Measurements from ENCODE around the gene BICD1. TPM values are rescaled to one million over a fixed set of nuclear protein-coding genes. Genes with fewer than 3 reads are reported as not detected.

BICD1 gene
- polyA plus RNA-seq, 1 of the 3 experiments (the other 2 are of a cell fraction) = 12.1 TPM

- TF ChIP-seq RFX5 (IDR thresholded peaks at IDR 0.05; ENCODE audit: low read length) = no peak
- no peak for TF ChIP-seq REST (IDR thresholded peaks at IDR 0.05; ENCODE audit: low read depth, low read length)
- no peak for TF ChIP-seq POLR2AphosphoS5 (IDR thresholded peaks at IDR 0.05; ENCODE audit: low read depth, low read length)
- TF ChIP-seq ELF1 (IDR thresholded peaks at IDR 0.05) = no peak
- TF ChIP-seq GATA2 (CRISPR knock-in tag; IDR thresholded peaks at IDR 0.05) = no peak
- no peak for TF ChIP-seq TEAD4 (IDR thresholded peaks at IDR 0.05; ENCODE audit: borderline replicate concordance, insufficient read depth)
- TF ChIP-seq GABPA (IDR thresholded peaks at IDR 0.05; ENCODE audit: low read depth) = no peak
- no peak for TF ChIP-seq NRF1 (IDR thresholded peaks at IDR 0.05; ENCODE audit: low read depth, low read length)
- TF ChIP-seq RAD21 (IDR thresholded peaks at IDR 0.05; ENCODE audit: low read length) = no peak
- TF ChIP-seq ZBTB33 (IDR thresholded peaks at IDR 0.05; ENCODE audit: borderline replicate concordance, low read depth) = no peak
- TF ChIP-seq FOSL2 (IDR thresholded peaks at IDR 0.05; ENCODE audit: borderline replicate concordance, low read depth) = no peak
- no peak for TF ChIP-seq NFIC (IDR thresholded peaks at IDR 0.05; ENCODE audit: borderline replicate concordance)
- TF ChIP-seq CTCF (IDR thresholded peaks at IDR 0.05) = no peak
- TF ChIP-seq TCF12 (IDR thresholded peaks at IDR 0.05) = no peak
- no peak for TF ChIP-seq FOXJ3 (CRISPR knock-in tag; IDR thresholded peaks at IDR 0.05)
- Histone ChIP-seq H2AFZ (ENCODE audit: low read depth) (no peak overlapping the region), H3K9me2 (no peaks in the 10 kb centered on the region), H3F3A (replicated peaks; ENCODE audit: insufficient read depth) (peaks cover 10% of the 10 kb centered on the region), H3K4me3 (ENCODE audit: low read depth in 2 of 2, low read length in 1 of 2) (no peak overlapping the region), H3K4me2 (no peak overlapping the region), H3K79me2 (ENCODE audit: insufficient read depth) (peaks cover 4% of the 10 kb centered on the region; the same call in 1 of the 2 replicates), H3K27ac (ENCODE audit: low read depth in 2 of 2, low read length in 1 of 2) (no peak overlapping the region; a peak in 1 of 4 replicates), H3K36me3 (replicated peaks in 1 of 2; ENCODE audit: control insufficient read depth in 1 of 2, insufficient read depth in 2 of 2, low read length in 1 of 2) (no peaks in the 10 kb centered on the region), H4K20me1 (ENCODE audit: insufficient read depth) (no peaks in the 10 kb centered on the region), H3K9me3 (no peaks in the 10 kb centered on the region), H3K4me1 (ENCODE audit: control insufficient read depth in 1 of 2, insufficient read depth in 2 of 2, low read depth in 1 of 2, low read length in 1 of 2) (peaks cover 0 to 6% of the 10 kb centered on the region in 2 experiments; a peak in 1 of 4 replicates), H3K9ac (no peak overlapping the region), H3K27me3 (ENCODE audit: insufficient read depth) (no peaks in the 10 kb centered on the region)
- ChIA-PET POLR2A (interaction anchor here (1.1 kb wide), 1 partner anchor 37 kb away, joined by 3 read pairs; no protein-coding TSS in a partner anchor), CTCF (interaction anchor here (0.7 kb wide), 1 partner anchor 35 kb away, joined by 5 read pairs; no protein-coding TSS in a partner anchor)
- no peak for DNase-seq
- WGBS (ENCODE audit: low lambda C conversion rate) = 99% methylated on average over 5 of the region's 5 CpGs
Observed at GRCh38 chr12:32248441-32249140, 141.9 kb downstream of the BICD1 start.
